ENCODE measurements around the gene EVI5L. TPM values are rescaled to one million over a fixed set of nuclear protein-coding genes. Genes with fewer than 3 reads are reported as not detected.

Gene EVI5L
- total and polyA plus RNA-seq, 2 of the 13 experiments (the other 11 are each of a cell fraction or from before 2014, with no cell fraction given), result 1.7 to 2.4 TPM

DNA sequence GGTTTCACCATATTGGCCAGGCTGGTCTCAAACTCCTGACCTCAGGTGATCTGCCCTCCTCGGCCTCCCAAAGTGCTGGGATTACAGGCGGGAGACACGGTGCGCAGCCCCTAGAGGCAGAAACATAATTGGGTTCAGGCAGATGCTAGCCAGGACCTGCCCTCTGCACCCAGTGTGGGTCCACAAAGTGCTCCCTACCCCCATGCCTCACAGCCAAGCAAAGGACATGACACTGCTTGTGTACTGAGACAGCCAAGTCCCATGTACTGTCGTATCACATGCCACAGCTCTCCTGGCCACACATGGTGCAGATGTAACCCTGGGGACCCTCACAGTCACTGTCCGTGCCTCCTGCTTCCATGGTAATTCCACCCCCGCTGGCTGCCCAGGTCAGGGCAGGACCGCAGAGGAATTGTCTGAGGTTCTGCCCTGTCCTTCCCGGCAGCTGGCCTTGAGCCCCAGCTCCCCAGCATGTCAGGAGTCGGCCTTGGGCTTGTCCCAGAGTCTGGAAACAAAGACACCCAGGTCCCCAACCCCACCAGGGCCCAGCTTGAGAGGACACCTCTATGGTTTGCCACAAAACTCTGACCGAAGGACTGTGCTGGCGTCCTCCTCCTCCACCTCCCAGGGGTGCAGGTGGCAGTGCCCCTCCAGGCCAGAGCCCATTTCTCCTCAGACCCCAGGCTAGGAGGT lies 36.5 kb downstream of the EVI5L start (continued):
- TF ChIP-seq, protein P1, sequence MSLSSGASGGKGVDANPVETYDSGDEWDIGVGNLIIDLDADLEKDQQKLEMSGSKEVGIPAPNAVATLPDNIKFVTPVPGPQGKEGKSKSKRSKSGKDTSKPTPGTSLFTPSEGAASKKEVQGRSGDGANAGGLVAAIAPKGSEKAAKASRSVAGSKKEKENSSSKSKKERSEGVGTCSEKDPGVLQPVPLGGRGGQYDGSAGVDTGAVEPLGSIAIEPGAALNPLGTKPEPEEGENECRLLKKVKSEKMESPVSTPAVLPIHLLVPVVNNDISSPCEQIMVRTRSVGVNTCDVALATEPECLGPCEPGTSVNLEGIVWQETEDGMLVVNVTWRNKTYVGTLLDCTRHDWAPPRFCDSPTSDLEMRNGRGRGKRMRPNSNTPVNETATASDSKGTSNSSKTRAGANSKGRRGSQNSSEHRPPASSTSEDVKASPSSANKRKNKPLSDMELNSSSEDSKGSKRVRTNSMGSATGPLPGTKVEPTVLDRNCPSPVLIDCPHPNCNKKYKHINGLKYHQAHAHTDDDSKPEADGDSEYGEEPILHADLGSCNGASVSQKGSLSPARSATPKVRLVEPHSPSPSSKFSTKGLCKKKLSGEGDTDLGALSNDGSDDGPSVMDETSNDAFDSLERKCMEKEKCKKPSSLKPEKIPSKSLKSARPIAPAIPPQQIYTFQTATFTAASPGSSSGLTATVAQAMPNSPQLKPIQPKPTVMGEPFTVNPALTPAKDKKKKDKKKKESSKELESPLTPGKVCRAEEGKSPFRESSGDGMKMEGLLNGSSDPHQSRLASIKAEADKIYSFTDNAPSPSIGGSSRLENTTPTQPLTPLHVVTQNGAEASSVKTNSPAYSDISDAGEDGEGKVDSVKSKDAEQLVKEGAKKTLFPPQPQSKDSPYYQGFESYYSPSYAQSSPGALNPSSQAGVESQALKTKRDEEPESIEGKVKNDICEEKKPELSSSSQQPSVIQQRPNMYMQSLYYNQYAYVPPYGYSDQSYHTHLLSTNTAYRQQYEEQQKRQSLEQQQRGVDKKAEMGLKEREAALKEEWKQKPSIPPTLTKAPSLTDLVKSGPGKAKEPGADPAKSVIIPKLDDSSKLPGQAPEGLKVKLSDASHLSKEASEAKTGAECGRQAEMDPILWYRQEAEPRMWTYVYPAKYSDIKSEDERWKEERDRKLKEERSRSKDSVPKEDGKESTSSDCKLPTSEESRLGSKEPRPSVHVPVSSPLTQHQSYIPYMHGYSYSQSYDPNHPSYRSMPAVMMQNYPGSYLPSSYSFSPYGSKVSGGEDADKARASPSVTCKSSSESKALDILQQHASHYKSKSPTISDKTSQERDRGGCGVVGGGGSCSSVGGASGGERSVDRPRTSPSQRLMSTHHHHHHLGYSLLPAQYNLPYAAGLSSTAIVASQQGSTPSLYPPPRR (CRISPR knock-in tag; IDR thresholded peaks at IDR 0.05; ENCODE audit: borderline replicate concordance), result no peak
- TF ChIP-seq KLF9 (CRISPR knock-in tag; IDR thresholded peaks at IDR 0.05; ENCODE audit: low read depth), result no peak
- TF ChIP-seq ZFP1 (CRISPR knock-in tag; IDR thresholded peaks at IDR 0.05), result no peak
- TF ChIP-seq, protein P2, sequence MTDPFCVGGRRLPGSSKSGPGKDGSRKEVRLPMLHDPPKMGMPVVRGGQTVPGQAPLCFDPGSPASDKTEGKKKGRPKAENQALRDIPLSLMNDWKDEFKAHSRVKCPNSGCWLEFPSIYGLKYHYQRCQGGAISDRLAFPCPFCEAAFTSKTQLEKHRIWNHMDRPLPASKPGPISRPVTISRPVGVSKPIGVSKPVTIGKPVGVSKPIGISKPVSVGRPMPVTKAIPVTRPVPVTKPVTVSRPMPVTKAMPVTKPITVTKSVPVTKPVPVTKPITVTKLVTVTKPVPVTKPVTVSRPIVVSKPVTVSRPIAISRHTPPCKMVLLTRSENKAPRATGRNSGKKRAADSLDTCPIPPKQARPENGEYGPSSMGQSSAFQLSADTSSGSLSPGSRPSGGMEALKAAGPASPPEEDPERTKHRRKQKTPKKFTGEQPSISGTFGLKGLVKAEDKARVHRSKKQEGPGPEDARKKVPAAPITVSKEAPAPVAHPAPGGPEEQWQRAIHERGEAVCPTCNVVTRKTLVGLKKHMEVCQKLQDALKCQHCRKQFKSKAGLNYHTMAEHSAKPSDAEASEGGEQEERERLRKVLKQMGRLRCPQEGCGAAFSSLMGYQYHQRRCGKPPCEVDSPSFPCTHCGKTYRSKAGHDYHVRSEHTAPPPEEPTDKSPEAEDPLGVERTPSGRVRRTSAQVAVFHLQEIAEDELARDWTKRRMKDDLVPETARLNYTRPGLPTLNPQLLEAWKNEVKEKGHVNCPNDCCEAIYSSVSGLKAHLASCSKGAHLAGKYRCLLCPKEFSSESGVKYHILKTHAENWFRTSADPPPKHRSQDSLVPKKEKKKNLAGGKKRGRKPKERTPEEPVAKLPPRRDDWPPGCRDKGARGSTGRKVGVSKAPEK (CRISPR knock-in tag; IDR thresholded peaks at IDR 0.05; ENCODE audit: borderline replicate concordance), result 0 out of 2 replicates have a peak, but pooled peaks have one; percentile 45
- no peak for TF ChIP-seq ZSCAN29 (CRISPR knock-in tag; conservative IDR thresholded peaks at IDR 0.05)
- TF ChIP-seq, protein P3, sequence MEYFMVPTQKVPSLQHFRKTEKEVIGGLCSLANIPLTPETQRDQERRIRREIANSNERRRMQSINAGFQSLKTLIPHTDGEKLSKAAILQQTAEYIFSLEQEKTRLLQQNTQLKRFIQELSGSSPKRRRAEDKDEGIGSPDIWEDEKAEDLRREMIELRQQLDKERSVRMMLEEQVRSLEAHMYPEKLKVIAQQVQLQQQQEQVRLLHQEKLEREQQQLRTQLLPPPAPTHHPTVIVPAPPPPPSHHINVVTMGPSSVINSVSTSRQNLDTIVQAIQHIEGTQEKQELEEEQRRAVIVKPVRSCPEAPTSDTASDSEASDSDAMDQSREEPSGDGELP (IDR thresholded peaks at IDR 0.05; ENCODE audit: borderline replicate concordance, low read depth), result no peak
- TF ChIP-seq, protein P4, sequence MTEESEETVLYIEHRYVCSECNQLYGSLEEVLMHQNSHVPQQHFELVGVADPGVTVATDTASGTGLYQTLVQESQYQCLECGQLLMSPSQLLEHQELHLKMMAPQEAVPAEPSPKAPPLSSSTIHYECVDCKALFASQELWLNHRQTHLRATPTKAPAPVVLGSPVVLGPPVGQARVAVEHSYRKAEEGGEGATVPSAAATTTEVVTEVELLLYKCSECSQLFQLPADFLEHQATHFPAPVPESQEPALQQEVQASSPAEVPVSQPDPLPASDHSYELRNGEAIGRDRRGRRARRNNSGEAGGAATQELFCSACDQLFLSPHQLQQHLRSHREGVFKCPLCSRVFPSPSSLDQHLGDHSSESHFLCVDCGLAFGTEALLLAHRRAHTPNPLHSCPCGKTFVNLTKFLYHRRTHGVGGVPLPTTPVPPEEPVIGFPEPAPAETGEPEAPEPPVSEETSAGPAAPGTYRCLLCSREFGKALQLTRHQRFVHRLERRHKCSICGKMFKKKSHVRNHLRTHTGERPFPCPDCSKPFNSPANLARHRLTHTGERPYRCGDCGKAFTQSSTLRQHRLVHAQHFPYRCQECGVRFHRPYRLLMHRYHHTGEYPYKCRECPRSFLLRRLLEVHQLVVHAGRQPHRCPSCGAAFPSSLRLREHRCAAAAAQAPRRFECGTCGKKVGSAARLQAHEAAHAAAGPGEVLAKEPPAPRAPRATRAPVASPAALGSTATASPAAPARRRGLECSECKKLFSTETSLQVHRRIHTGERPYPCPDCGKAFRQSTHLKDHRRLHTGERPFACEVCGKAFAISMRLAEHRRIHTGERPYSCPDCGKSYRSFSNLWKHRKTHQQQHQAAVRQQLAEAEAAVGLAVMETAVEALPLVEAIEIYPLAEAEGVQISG (CRISPR knock-in tag; IDR thresholded peaks at IDR 0.05), result no peak
- no peak for TF ChIP-seq ZNF7 (CRISPR knock-in tag; IDR thresholded peaks at IDR 0.05)
- no peak for TF ChIP-seq KDM4B (CRISPR knock-in tag; IDR thresholded peaks at IDR 0.05)
- TF ChIP-seq CCDC6 (CRISPR knock-in tag; IDR thresholded peaks at IDR 0.05), result no peak
- no peak for TF ChIP-seq RORA (CRISPR knock-in tag; IDR thresholded peaks at IDR 0.05)
- TF ChIP-seq ZNF317 (CRISPR knock-in tag; IDR thresholded peaks at IDR 0.05), result no peak
- TF ChIP-seq ZNF572 (CRISPR knock-in tag; IDR thresholded peaks at IDR 0.05), result no peak
- no peak for TF ChIP-seq MAF1 (CRISPR knock-in tag; IDR thresholded peaks at IDR 0.05; ENCODE audit: borderline replicate concordance)
- TF ChIP-seq JARID2 (CRISPR knock-in tag; IDR thresholded peaks at IDR 0.05; ENCODE audit: insufficient replicate concordance), result no peak
- no peak for TF ChIP-seq SMAD3 (CRISPR knock-in tag; IDR thresholded peaks at IDR 0.05)
- TF ChIP-seq, protein P5, sequence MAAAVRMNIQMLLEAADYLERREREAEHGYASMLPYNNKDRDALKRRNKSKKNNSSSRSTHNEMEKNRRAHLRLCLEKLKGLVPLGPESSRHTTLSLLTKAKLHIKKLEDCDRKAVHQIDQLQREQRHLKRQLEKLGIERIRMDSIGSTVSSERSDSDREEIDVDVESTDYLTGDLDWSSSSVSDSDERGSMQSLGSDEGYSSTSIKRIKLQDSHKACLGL (CRISPR knock-in tag; IDR thresholded peaks at IDR 0.05), result no peak
- 0 out of 2 replicates have a peak, but pooled peaks have one; percentile 27 for TF ChIP-seq ZNF251 (CRISPR knock-in tag; IDR thresholded peaks at IDR 0.05)
